ENCODE data around the gene TGFBR3L. TPM values are rescaled to one million over a fixed set of nuclear protein-coding genes. Genes with fewer than 3 reads are reported as not detected.

The TGFBR3L gene
- total and polyA plus RNA-seq, 2 of the 4 experiments (the other 2 are of a cell fraction) = 0.94 TPM; not detected in 1

DNA sequence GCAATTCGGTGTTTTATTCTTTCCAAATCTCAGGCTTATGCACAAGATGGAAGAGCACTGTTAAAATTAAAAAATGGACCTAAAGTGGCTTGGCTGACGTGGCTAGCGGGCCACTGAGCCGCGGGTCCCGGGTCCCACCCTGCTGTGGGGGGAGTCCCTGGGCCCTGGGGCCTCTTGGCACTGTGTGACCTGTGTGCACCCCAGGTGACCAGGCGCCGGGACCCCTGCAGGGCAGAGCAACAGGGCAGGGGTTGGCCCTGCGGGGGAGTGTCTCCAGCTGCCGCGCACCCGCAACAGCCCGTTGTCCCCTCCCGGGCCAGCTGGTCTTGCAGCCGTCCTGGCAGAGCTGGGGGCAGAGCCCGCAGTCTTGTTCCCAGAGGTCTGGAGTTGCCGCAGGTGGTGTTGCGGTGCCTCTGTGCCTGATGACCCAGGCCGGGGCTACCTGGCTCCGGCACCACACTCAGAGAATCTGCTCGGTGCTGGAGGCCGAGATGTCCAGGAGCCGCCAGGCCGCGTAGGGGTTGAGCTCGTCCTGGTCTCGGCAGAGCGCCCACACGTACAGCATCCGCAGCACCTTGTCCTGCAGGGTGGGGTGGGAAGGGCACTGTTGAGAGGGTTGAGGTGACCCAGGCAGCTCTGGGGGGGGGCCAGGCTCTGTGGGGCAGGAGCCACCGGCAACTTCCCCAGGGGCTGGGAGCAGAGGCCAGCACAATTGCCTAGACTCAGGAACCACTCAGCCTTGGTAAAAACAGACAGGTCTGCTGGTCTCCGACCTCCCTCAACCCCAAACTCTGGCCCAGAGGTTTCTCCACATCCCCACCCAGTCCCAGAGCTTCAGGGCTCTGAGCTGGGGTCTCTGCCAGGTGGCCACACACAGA lies 12.3 kb downstream of the TGFBR3L start:
- ATAC-seq (ENCODE audit: low read depth) (no peak), DNase-seq (no peak)
- Histone ChIP-seq H4K5ac (ENCODE audit: low read depth, low read length) (no peak overlapping the region), H3K9ac (ENCODE audit: low read depth, low read length) (no peak overlapping the region), H3K18ac (ENCODE audit: low read depth, low read length) (no peak overlapping the region), H2AFZ (replicated peaks; ENCODE audit: low read length, poor library complexity) (peak overlapping the region; percentile 96), H2AK9ac (replicated peaks; ENCODE audit: low read depth, low read length, poor library complexity) (peak overlapping the region; percentile 92), H4K91ac (ENCODE audit: insufficient read depth, low read depth, low read length) (0 out of 2 replicates have a peak overlapping the region, but pooled peaks have one; percentile 49), H3K36me3 (ENCODE audit: control insufficient read depth, insufficient read depth, low read length) (peaks cover 21% of the 10 kb centered on the region), H4K8ac (ENCODE audit: low read depth in 2 of 2, low read length in 2 of 2) (no peak overlapping the region), H2BK15ac (ENCODE audit: low read depth, low read length) (no peak overlapping the region), H2BK20ac (ENCODE audit: low read depth, low read length) (no peak overlapping the region), H3K79me1 (ENCODE audit: low read depth in 1 of 2, low read length in 2 of 2) (peaks cover 7 to 14% of the 10 kb centered on the region in 2 experiments; a peak in 3 of 4 replicates), H3K56ac (ENCODE audit: extremely low read depth, insufficient read depth, low read length) (no peak overlapping the region), H4K20me1 (ENCODE audit: insufficient read depth, low read length) (peaks cover 15% of the 10 kb centered on the region), H3K4me3 (ENCODE audit: insufficient read depth, low read depth, low read length) (no peak overlapping the region), H3K9me3 (ENCODE audit: control insufficient read depth, insufficient read depth, low read length) (no peaks in the 10 kb centered on the region), H3K4ac (ENCODE audit: low read depth, low read length) (peak overlapping the region; percentile 84; the same call in 1 of the 2 replicates), H2AK5ac (ENCODE audit: low read depth, low read length) (peak overlapping the region; percentile 81; the same call in 1 of the 2 replicates), H3K27ac (ENCODE audit: insufficient read depth, low read length) (no peak overlapping the region), H3K27me3 (ENCODE audit: control insufficient read depth, insufficient read depth, low read length) (no peaks in the 10 kb centered on the region), H3K4me1 (ENCODE audit: control insufficient read depth, insufficient read depth, low read length) (peaks cover 21% of the 10 kb centered on the region), H2BK120ac (ENCODE audit: low read depth, low read length) (no peak overlapping the region), H3K23ac (ENCODE audit: low read depth, low read length) (no peak overlapping the region), H3K4me2 (ENCODE audit: low read depth, low read length) (peak overlapping the region; percentile 84; the same call in 1 of the 2 replicates), H3K14ac (replicated peaks; ENCODE audit: low read depth, low read length) (no peak overlapping the region), H2BK5ac (ENCODE audit: low read depth, low read length, poor library complexity, severe bottlenecking) (no peak overlapping the region), H3K9me1 (ENCODE audit: insufficient read depth, low read length) (peaks cover 9% of the 10 kb centered on the region; the same call in 1 of the 2 replicates)
- ChIA-PET POLR2A (ENCODE audit: unreplicated experiment) (interaction anchor here (0.6 kb wide), 2 partner anchors 228 to 293 kb away, joined by 5 to 9 read pairs; no protein-coding TSS in a partner anchor), CTCF (no interaction called here)
- in situ Hi-C loops (cut with MboI; ENCODE audit: low sequenced_read_pairs) (no loop called here), intact Hi-C loops (cut with micrococcal nuclease) (no loop called here), dilution Hi-C loops (cut with HindIII; ENCODE audit: low sequenced_read_pairs, unreplicated experiment) (no loop called here)
- 85% methylated on average over 15 of the region's 32 CpGs; no CpG with 5 or more reads in 1 of the 2 experiments for WGBS, 2 experiments (ENCODE audit: extremely low coverage in 2 of 2, insufficient read length in 1 of 2)
- TF ChIP-seq CHD1 (IDR thresholded peaks at IDR 0.05; ENCODE audit: low read depth, low read length) = no peak
- TF ChIP-seq, protein P1, sequence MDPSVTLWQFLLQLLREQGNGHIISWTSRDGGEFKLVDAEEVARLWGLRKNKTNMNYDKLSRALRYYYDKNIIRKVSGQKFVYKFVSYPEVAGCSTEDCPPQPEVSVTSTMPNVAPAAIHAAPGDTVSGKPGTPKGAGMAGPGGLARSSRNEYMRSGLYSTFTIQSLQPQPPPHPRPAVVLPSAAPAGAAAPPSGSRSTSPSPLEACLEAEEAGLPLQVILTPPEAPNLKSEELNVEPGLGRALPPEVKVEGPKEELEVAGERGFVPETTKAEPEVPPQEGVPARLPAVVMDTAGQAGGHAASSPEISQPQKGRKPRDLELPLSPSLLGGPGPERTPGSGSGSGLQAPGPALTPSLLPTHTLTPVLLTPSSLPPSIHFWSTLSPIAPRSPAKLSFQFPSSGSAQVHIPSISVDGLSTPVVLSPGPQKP (IDR thresholded peaks at IDR 0.05; ENCODE audit: borderline replicate concordance, low read depth, low read length) = no peak
- no peak for TF ChIP-seq CEBPB (IDR thresholded peaks at IDR 0.05; ENCODE audit: low read depth, low read length)
- TF ChIP-seq USF2 (IDR thresholded peaks at IDR 0.05; ENCODE audit: low read depth, low read length) = no peak
- TF ChIP-seq CTCF (conservative IDR thresholded peaks at IDR 0.05; ENCODE audit: low read depth, low read length) = no peak
- TF ChIP-seq SMC3 (IDR thresholded peaks at IDR 0.05; ENCODE audit: low read depth, low read length) = no peak
- no peak for TF ChIP-seq NFE2L2 (IDR thresholded peaks at IDR 0.05; ENCODE audit: low read depth, low read length)
- no peak for TF ChIP-seq FOS (IDR thresholded peaks at IDR 0.05; ENCODE audit: low read depth, low read length)
- no peak for TF ChIP-seq RCOR1 (IDR thresholded peaks at IDR 0.05; ENCODE audit: insufficient replicate concordance, low read length)
- no peak for TF ChIP-seq RAD21 (IDR thresholded peaks at IDR 0.05; ENCODE audit: low read length)
- TF ChIP-seq RFX5 (IDR thresholded peaks at IDR 0.05; ENCODE audit: low read depth, low read length) = no peak
- TF ChIP-seq POLR2A (IDR thresholded peaks at IDR 0.05; ENCODE audit: low read depth, low read length) = no peak
- no peak for TF ChIP-seq MAFK (IDR thresholded peaks at IDR 0.05; ENCODE audit: low read depth, low read length)
- TF ChIP-seq MXI1 (IDR thresholded peaks at IDR 0.05; ENCODE audit: borderline replicate concordance, low read depth, low read length) = no peak
- no TSS peak for BruUV-seq (replicated peaks)

Measured in IMR-90 (cell line).